ENCODE measurements around the gene MBLAC1. TPM values are rescaled to one million over a fixed set of nuclear protein-coding genes. Genes with fewer than 3 reads are reported as not detected.

The MBLAC1 gene
- total RNA-seq, 6 donors from 2014 or later = 1.0 to 11.4 (median 3.3) TPM

DNA sequence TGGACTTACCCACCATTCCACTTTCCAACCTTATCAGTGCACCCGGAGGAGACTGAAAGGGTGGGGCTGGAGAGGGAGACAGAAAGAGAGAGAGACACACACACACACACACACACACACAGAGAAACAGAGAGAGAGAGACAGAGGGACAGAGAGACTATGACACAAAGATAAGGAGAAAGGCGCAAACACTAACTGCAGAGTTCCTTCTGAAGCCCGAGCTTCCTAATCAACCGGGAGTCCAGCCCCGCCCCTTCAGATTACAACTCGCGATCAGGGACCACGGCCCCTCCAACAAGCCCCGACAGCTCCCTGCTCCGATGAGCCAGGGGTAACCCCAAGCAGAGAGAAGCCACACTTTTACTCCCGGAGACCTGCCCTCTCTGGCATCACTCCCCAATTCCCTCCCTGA lies 41.2 kb downstream of the MBLAC1 start:
- H3K36me3 ChIP-seq = no peaks in the 10 kb centered on the region
- H3K27ac ChIP-seq = peak overlapping the region in 3 of 4 donors; percentile 53 to 70 (median 68)
- TF ChIP-seq EP300 (IDR thresholded peaks at IDR 0.05) = no peak
- no peak for TF ChIP-seq POLR2A (IDR thresholded peaks at IDR 0.05)
- DNase-seq (no peak), ATAC-seq (ENCODE audit: low FRiP score in 2 of 2) (peak; percentile 3 to 54)
- H3K9me3 ChIP-seq = no peaks in the 10 kb centered on the region
- H3K27me3 ChIP-seq = peaks cover 0 to 20% (median 10%) of the 10 kb centered on the region in 4 donors
- 4 to 6% methylated on average over 11 of the region's 11 CpGs for WGBS, 2 donors
- peaks cover 15 to 33% (median 29%) of the 10 kb centered on the region in 4 donors for H3K4me1 ChIP-seq
- peak overlapping the region in 3 of 4 donors; percentile 37 to 56 (median 50) for H3K4me3 ChIP-seq

DNA sequence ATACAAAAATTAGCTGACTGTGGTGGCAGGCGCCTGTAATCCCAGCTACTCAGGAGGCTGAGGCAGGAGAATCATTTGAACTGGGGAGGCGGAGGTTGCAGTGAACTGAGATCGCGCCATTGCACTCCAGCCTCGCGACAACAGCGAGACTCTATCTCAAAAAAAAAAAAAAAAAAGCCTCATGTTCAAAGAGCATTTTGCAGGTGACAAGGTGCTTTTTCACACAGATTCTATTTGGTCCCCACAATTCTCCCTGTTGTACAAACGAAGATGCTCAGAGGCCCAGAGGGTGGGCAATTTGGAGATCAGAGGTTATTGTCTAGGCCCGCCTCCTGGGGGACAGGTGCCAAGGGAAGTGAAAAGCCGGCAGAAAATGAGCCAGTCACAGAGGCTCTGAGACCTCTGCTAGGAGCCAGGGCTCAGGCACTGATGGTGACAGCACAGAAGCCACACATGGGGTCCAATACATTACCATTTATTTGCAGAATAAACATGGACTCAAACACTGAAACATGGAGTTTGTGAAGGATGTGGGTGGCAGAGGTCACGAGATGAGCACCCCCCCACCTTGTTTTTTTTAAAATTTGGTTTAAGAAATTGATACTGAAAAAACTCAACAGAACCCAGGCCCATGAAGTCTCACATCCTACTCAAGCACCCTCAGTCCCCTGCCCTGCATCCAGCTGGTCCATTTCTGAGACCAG lies 42.5 kb downstream of the MBLAC1 start:
- no peaks in the 10 kb centered on the region for H3K9me3 ChIP-seq
- TF ChIP-seq EP300 (IDR thresholded peaks at IDR 0.05) (no peak), POLR2AphosphoS5 (IDR thresholded peaks at IDR 0.05) (no peak), POLR2A (IDR thresholded peaks at IDR 0.05) (no peak)
- TF ChIP-seq, protein P1, sequence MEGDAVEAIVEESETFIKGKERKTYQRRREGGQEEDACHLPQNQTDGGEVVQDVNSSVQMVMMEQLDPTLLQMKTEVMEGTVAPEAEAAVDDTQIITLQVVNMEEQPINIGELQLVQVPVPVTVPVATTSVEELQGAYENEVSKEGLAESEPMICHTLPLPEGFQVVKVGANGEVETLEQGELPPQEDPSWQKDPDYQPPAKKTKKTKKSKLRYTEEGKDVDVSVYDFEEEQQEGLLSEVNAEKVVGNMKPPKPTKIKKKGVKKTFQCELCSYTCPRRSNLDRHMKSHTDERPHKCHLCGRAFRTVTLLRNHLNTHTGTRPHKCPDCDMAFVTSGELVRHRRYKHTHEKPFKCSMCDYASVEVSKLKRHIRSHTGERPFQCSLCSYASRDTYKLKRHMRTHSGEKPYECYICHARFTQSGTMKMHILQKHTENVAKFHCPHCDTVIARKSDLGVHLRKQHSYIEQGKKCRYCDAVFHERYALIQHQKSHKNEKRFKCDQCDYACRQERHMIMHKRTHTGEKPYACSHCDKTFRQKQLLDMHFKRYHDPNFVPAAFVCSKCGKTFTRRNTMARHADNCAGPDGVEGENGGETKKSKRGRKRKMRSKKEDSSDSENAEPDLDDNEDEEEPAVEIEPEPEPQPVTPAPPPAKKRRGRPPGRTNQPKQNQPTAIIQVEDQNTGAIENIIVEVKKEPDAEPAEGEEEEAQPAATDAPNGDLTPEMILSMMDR (IDR thresholded peaks at IDR 0.05) = no peak
- ATAC-seq (ENCODE audit: low FRiP score in 2 of 2) (no peak), DNase-seq (no peak)
- peaks cover 0 to 20% (median 10%) of the 10 kb centered on the region in 4 donors for H3K27me3 ChIP-seq
- WGBS, 2 donors = 86 to 88% methylated on average over 11 of the region's 11 CpGs
- H3K27ac ChIP-seq = peak overlapping the region in 1 of 4 donors; percentile 68
- H3K36me3 ChIP-seq = no peaks in the 10 kb centered on the region
- H3K4me1 ChIP-seq = peaks cover 15 to 33% (median 29%) of the 10 kb centered on the region in 4 donors
- no peak overlapping the region for H3K4me3 ChIP-seq

DNA sequence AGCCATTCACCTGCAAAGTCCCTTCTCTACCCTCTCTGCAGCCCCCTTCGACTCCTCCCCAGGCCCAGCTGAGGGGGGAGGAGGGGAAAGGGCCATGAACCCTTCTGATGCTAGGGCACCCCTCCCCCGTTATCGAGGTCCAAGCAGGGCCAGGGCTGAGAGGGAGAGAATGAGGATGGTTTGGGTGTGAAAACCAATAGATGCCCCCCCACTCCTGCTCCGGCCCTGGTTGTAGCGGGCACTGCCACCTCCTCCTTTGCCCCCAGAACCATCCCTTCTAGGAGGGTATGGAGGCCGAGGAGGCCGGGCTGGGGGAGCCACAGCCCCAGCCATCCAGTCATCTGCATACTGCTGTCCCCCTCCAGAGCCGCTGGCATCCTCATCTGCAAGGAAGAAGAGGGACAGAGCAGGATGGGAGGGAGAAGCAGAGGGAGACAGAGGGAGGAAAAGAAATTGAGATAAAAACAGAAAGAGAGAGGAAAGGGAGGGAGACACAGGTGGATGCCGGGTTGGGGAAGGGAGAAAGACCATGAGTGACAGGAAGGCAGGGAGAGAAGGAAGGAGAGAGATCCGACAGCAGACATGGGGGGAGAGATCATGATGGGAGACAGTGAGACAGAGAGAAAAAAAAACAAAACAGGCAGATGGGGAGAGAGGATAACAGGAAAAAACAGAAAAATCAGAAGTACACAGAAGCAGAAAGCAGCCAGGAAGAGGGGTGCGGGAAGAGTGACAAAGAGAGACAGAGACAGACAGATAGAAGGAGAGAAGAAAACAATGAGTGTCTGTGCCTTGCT lies 43.5 kb downstream of the MBLAC1 start:
- no peak overlapping the region for H3K4me3 ChIP-seq
- no peak overlapping the region for H3K27ac ChIP-seq
- H3K36me3 ChIP-seq = no peaks in the 10 kb centered on the region
- peaks cover 15 to 33% (median 29%) of the 10 kb centered on the region in 4 donors for H3K4me1 ChIP-seq
- ATAC-seq (ENCODE audit: low FRiP score in 2 of 2) (no peak), DNase-seq (no peak)
- TF ChIP-seq EP300 (IDR thresholded peaks at IDR 0.05) (no peak), POLR2AphosphoS5 (IDR thresholded peaks at IDR 0.05) (no peak), POLR2A (IDR thresholded peaks at IDR 0.05) (no peak)
- TF ChIP-seq, protein P1 (IDR thresholded peaks at IDR 0.05) = no peak
- H3K27me3 ChIP-seq = peaks cover 0 to 20% (median 10%) of the 10 kb centered on the region in 4 donors
- no peaks in the 10 kb centered on the region for H3K9me3 ChIP-seq
- 84 to 87% methylated on average over 11 of the region's 11 CpGs for WGBS, 2 donors

DNA sequence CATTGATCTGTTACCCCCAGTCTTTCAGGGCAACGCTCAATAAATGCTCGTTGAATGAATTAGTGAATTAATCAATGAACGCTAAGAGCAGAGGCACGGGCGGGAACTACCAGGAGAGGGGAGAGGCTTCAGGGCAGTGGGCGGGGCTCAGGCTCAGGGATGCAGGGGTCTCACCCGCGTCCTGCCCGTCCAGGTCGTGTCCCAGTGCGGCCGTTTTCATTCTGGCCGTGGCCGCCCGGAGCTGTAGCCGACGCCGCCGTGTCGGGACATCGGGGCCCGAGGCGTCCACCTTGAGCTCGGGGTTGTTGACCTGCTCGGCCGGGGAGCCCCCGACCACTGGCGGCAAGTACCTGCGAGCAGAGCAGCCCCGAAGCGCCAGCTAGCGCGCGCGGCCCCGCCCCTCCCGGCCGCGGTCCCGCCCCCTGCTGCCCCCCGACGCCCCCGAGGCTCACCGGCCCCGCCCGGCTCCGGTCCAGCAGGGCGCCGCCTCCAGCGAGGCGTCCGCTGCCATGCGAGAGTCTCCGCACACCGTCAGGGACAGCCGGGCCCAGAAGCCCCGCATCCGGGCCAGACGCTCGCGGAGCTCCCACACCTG lies 44.4 kb downstream of the MBLAC1 start:
- Histone ChIP-seq H3K9me3 (no peaks in the 10 kb centered on the region), H3K27ac (no peak overlapping the region), H3K4me1 (peaks cover 15 to 33% (median 29%) of the 10 kb centered on the region in 4 donors), H3K27me3 (peaks cover 0 to 20% (median 10%) of the 10 kb centered on the region in 4 donors), H3K36me3 (no peaks in the 10 kb centered on the region), H3K4me3 (peak overlapping the region in 3 of 4 donors; percentile 33 to 48 (median 46))
- DNase-seq (peak in 1 of 2 donors; percentile 88), ATAC-seq (ENCODE audit: low FRiP score in 2 of 2) (peak in 1 of 2 donors; percentile 47)
- 16 to 49% methylated on average over 5 to 22 of the region's 61 CpGs for WGBS, 2 donors
- no peak for TF ChIP-seq POLR2A (IDR thresholded peaks at IDR 0.05)
- TF ChIP-seq, protein P1 (IDR thresholded peaks at IDR 0.05) = no peak
- TF ChIP-seq POLR2AphosphoS5 (IDR thresholded peaks at IDR 0.05) = no peak
- no peak for TF ChIP-seq EP300 (IDR thresholded peaks at IDR 0.05)

DNA sequence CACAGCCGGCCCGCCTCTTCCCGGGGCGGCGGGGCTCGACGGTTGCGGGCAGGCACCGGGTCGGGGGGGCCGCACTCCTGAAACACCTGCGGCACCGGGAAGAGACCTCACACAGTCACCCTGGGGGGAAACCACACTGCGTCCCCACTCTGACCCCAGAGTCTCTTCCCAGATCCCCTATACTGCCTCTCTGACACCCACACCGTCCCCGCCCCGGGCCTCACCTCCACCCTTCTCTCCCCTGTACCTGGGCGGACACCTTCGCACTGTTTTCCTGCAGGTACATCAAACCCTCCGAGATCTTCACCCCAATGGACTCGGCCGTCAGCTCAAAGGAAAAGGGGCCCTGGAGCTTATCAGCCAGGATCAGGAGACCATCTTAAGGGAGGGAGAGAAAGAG lies 45.1 kb downstream of the MBLAC1 start:
- H3K9me3 ChIP-seq = no peaks in the 10 kb centered on the region
- no peaks in the 10 kb centered on the region for H3K36me3 ChIP-seq
- DNase-seq (no peak), ATAC-seq (ENCODE audit: low FRiP score in 2 of 2) (no peak)
- TF ChIP-seq POLR2AphosphoS5 (IDR thresholded peaks at IDR 0.05) (no peak), EP300 (IDR thresholded peaks at IDR 0.05) (no peak), POLR2A (IDR thresholded peaks at IDR 0.05) (no peak)
- TF ChIP-seq, protein P1 (IDR thresholded peaks at IDR 0.05) = no peak
- peaks cover 16 to 37% (median 33%) of the 10 kb centered on the region in 4 donors for H3K4me1 ChIP-seq
- H3K4me3 ChIP-seq = peak overlapping the region in 3 of 4 donors; percentile 33 to 48 (median 46)
- H3K27me3 ChIP-seq = peaks cover 0 to 20% (median 10%) of the 10 kb centered on the region in 4 donors
- 48 to 64% methylated on average over 9 to 15 of the region's 22 CpGs for WGBS, 2 donors
- no peak overlapping the region for H3K27ac ChIP-seq
